Measurements from ENCODE around the gene ALDH1A2. TPM values are rescaled to one million over a fixed set of nuclear protein-coding genes. Genes with fewer than 3 reads are reported as not detected.
"Not testable (repeated sequence)": the region's sequence is repeated elsewhere in the genome, so short reads cannot be mapped to it uniquely, and the experiment has no call there.

ALDH1A2 gene
- total RNA-seq, 1 experiment from 2014 or later = not detected

GRCh38 chr15:58069008-58069407 is 3.5 kb upstream of the ALDH1A2 start:
- DNase-seq (ENCODE audit: low read depth) = no peak

GRCh38 chr15:58066042-58066867 is 744 bp upstream of the ALDH1A2 start:
- DNase-seq (ENCODE audit: low read depth) = no peak

DNA sequence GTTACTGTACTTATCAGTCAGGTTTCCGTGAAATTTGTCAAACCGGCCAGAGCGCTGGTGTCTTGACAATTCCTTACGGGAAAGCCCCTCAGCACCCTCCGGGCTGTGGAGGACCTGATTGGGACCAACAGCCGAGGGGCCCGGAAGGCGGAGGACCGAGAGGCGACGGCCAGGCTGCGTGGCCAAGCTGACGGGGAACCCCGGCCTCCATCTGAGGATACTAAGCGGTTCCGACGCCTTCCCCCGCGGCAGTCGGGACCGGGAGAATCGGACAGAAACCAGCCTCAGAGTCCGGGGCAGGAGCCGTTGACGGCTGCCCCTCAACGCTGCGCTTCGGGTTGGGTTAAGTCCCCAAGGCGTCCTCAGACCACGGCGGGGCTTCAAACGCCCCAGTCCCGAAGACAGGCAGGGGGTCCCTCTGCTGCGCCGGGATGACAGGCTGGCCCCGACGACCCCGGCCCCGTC is 499 bp downstream of the ALDH1A2 start:
- DNase-seq (ENCODE audit: low read depth) = no peak

DNA sequence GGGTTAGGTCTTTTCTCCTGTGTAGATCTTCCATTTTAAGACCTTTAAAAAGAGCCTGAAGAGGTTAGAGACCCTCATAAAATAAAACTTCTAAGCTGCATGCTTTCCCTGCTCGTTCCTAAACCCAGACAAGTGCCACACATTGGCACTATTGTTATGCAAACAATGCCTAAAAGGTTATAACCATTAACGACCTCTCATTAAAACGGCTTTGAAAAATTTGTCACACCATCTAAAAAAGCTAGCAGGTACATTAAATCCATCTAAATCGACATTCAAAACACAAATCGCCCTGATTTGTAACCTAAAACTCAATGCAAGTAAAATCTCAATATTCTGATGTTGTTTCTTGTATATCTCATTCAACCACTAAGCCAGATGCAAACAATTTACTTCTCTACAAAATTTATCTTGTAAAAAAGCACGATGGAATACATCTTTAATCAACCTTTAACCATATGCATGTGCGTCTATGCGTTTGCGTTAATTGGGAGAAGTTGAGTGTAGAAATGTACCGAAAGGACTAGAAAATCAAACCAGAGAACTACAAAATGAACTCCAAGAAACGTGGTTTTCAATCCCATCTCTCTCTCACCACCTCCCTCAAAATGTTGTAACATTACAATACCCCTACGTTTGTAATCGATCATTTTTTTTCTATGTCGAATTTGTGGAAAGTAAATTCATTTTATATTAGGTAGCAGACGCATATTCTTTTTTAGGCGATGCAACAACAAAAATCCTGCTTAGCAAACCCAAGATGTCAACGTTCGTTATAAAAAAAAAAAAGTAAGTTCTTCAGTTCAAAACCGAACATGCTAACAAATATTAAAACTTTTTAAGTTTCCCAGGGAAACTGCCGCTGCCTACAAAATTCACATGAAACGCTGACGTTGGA is 1.2 kb downstream of the ALDH1A2 start:
- no peak for DNase-seq (ENCODE audit: low read depth)

DNA sequence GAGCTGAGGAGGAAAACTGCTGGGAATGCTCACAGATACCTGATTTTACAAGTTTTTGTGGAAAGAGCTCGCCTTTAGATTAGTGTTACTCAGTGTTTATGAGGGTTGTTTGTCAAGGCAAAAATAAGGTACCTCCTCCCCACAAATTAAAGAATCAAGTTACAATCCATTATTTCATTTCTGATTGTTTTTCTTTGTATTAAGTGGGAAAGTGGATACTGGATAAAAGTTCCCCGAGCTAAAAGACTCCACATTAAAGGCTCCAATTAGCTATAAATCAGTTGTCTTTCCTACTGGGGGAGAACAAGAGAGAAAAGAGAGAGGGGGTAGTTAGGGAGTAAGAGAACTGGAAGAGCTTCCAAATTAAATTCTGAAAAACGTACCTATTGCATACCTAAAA is 1.9 kb downstream of the ALDH1A2 start:
- no peak for DNase-seq (ENCODE audit: low read depth)

GRCh38 chr15:58062983-58063382 is 2.5 kb downstream of the ALDH1A2 start:
- no peak for DNase-seq (ENCODE audit: low read depth)

DNA sequence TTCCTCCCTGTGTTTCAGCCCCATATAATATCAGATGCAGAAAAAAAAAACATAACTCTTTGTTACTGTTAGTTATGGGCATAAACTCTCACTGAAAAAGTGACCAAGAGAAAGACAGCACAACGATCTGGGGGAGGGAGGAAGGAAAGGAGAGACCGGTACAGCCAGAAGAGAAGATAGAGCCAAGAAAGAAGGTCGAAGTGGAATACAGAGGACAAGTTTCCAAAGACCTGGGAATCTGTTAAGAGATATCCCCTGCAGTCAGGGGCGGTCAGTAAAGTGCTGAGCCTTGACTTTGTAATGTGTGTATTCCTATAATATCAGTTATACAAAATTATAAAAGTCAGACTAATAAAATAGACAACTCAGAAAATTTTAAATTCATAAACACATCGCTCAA is 3.3 kb downstream of the ALDH1A2 start:
- no peak for DNase-seq (ENCODE audit: low read depth)

- no peak for DNase-seq (ENCODE audit: low read depth)
Measured at GRCh38 chr15:58060575-58060974, 4.9 kb downstream of the ALDH1A2 start.

GRCh38 chr15:58058729-58059128 is 6.8 kb downstream of the ALDH1A2 start:
- no peak for DNase-seq (ENCODE audit: low read depth)

GRCh38 chr15:58058073-58058472 is 7.4 kb downstream of the ALDH1A2 start:
- no peak for DNase-seq (ENCODE audit: low read depth)

GRCh38 chr15:58057559-58057958 is 8.0 kb downstream of the ALDH1A2 start:
- DNase-seq (ENCODE audit: low read depth) = peak; percentile 22

DNA sequence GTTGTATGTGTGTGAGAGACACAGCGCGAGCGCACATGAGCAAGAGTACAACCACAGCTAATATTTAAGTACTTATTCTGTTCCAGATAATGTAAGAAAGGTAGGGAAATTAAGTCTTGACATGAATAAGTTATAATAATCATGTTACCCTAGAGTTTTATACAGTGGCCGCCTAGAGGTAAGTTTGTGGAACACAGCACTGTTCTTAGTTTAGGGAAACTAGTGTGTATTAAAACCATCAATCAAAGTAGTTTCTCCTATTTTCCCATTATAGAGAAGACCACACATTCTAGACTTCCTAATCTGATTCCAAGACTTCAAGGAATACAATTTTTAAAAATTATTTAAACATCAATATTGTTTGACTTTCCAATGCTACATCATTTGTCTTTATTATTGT is 9.5 kb downstream of the ALDH1A2 start:
- DNase-seq (ENCODE audit: low read depth) = no peak

GRCh38 chr15:58053315-58054153 is 12.0 kb downstream of the ALDH1A2 start:
- DNase-seq (ENCODE audit: low read depth) = no peak

- no peak for DNase-seq (ENCODE audit: low read depth)
Measured at GRCh38 chr15:58052334-58052733, 13.2 kb downstream of the ALDH1A2 start.

DNA sequence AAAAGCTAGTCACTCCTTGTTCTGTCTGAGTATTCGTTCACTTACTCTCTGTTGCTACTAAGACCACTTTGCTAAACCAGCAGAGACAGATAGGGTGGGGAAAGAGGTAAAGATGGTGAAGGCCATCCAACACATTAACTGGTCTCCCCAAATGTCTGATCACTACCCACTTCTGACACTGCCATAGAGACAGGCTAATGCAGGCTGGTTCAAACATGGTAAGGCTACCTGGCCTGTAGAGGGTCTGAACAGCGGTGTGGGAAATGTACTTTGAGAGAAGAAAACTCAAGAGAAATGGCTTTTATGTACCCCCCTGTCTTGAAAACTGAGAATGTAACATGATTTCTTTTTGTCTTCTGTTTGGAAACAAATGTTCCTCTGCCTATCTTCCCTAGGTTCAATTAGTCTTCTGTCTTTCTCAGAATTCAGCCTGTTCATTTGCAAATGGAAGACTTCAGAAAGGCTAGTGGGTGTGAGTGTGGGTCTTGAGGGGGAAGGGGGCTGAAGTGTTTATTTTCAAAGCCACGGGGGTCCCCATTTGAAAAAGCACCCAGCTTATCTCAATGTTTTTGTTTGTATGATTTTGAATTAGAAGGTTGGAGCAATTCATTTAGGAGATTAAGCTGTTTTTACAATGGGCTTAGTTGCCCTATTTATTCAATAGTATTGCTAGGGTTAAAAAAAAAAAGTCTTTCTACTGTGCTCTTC is 15.8 kb downstream of the ALDH1A2 start:
- no peak for DNase-seq (ENCODE audit: low read depth)

DNA sequence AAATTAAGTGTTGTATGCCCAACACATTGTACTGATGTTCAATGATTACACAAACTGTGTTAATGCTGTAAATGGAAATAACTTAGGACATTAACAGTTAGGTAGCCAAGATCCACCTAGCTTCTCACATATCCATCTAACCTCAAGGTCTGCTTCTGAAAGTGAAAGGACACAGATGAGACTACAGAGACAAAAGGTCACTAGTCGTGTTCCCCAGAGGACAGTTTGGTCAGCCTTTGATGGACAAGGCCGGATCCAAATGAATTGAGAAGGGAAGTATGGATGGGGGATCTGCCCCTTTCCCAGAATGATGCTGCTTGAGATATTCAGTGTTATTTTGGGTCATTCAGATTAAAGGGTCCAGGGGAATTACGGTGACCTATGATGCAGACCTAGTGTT is 17.2 kb downstream of the ALDH1A2 start:
- no peak for DNase-seq (ENCODE audit: low read depth)

DNA sequence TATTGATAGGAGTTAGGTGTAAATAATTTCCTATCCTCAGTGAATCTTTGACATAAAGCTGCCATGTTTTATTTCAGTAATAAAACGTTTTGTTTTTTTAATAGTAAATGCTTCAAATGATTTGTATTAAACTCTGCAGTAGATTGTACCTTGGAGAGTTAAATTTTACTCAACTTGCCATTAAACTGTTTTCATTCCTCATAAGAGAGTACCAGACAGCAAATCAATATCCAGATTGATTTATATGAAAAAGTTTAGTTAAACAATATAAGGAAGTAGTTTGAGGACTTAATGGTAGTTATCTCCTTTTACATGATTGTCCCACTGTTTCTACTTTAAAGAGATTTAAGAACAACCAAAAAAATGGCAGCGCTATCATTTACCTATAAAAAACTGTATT is 18.4 kb downstream of the ALDH1A2 start:
- no peak for DNase-seq (ENCODE audit: low read depth)

- no peak for DNase-seq (ENCODE audit: low read depth)
Measured at GRCh38 chr15:58046467-58046866, 19.0 kb downstream of the ALDH1A2 start.

GRCh38 chr15:58045376-58045775 is 20.1 kb downstream of the ALDH1A2 start:
- DNase-seq (ENCODE audit: low read depth) = not testable (repeated sequence)

- no peak for DNase-seq (ENCODE audit: low read depth)
Measured at GRCh38 chr15:58044551-58044950, 21.0 kb downstream of the ALDH1A2 start.
